Large intestine (tissue), 3 donors: ENCODE results near the gene KCNH2. TPM values are rescaled to one million over a fixed set of nuclear protein-coding genes. Genes with fewer than 3 reads are reported as not detected.

ENCODE experiments used
- DNase-seq, 2 donors: peaks; one replicate each; pipeline versions ENCODE4 v3.0.0 to v3.0.0-alpha.2; 2013
- H3K27ac ChIP-seq: one replicate; pipeline ENCODE4 v1.5.1; 2013; ENCODE audit warnings: low read length
- H3K27me3 ChIP-seq: 2 replicates; pipeline ENCODE4 v1.6.1; 2013; ENCODE audit warnings: low read length; ENCODE audit not compliant: control insufficient read depth, insufficient read depth
- H3K36me3 ChIP-seq: 2 replicates; pipeline ENCODE4 v1.6.1; 2013; ENCODE audit warnings: low read length; ENCODE audit not compliant: control insufficient read depth, insufficient read depth
- H3K4me1 ChIP-seq: one replicate; pipeline ENCODE4 v1.6.1; 2013; ENCODE audit warnings: low read length; ENCODE audit not compliant: control insufficient read depth, insufficient read depth
- H3K4me3 ChIP-seq: one replicate; pipeline ENCODE4 v1.5.1; 2013; ENCODE audit warnings: low read length
- H3K9me3 ChIP-seq: one replicate; pipeline ENCODE4 v1.6.1; 2013; ENCODE audit warnings: mild to moderate bottlenecking, low read depth, low read length, moderate library complexity; ENCODE audit not compliant: control insufficient read depth
- WGBS: methylation state at CpG from one replicate; pipeline ENCODE4 v1.1.5; 2013; ENCODE audit warnings: low lambda C conversion rate; ENCODE audit not compliant: insufficient coverage; 5-methylcytosine and 5-hydroxymethylcytosine counted together
- polyA plus RNA-seq: library from polyadenylated mRNA; unstranded; fragments of 120-200 nt; gene quantifications from one replicate; pipeline ENCODE4 v1.2.1, GENCODE V29; 2013

Gene KCNH2
- polyA plus RNA-seq, 1 donor, result 8.1 TPM

GRCh38 chr7:150954201-150954985, 23.7 kb downstream of the KCNH2 start:
- Histone ChIP-seq H3K27ac (no peak overlapping the region), H3K27me3 (peaks cover 26% of the 10 kb centered on the region), H3K9me3 (no peaks in the 10 kb centered on the region), H3K36me3 (peaks cover 4% of the 10 kb centered on the region), H3K4me3 (no peak overlapping the region), H3K4me1 (peaks cover 5% of the 10 kb centered on the region)
- DNase-seq, result no peak
- no CpG with 5 or more reads among the region's 9 CpGs for WGBS

- no peak overlapping the region for H3K27ac ChIP-seq
- H3K36me3 ChIP-seq, result peaks cover 4% of the 10 kb centered on the region
- H3K27me3 ChIP-seq, result peaks cover 19% of the 10 kb centered on the region
- H3K4me3 ChIP-seq, result no peak overlapping the region
- WGBS, result no CpG with 5 or more reads among the region's 17 CpGs
- peaks cover 5% of the 10 kb centered on the region for H3K4me1 ChIP-seq
- no peak for DNase-seq
- H3K9me3 ChIP-seq, result no peaks in the 10 kb centered on the region
Measured at GRCh38 chr7:150953061-150953997, 24.8 kb downstream of the KCNH2 start.

DNA sequence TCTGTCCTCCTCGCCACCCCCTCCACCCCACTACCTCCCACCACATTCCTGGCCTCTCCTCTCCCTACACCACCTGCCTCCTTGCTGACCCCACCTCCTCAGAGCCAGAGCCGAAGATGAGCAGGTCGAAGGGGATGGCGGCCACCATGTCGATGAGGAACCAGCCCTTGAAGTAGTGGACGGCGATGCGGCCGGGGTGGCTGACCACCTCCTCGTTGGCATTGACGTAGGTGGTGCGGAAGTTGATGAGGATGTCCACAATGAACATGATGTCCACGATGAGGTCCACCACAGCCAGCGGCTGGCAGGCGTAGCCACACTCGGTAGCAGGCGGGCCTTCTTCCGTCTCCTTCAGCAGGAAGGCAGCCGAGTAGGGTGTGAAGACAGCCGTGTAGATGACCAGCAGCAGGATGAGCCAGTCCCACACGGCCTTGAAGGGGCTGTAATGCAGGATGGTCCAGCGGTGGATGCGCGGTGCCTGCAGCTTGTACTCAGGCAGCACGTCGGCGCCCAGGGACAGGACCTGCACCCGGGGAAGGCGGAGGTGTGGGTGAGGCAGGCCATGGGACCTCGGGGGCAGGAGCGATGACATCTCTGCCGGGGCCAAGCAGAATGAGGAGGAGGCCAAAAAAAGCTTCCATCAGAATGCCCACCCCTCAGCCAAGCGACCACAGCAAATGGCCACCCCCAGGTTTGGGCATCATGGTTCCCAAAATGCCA, 25.6 kb downstream of the KCNH2 start:
- H3K9me3 ChIP-seq, result no peaks in the 10 kb centered on the region
- peaks cover 7% of the 10 kb centered on the region for H3K4me1 ChIP-seq
- peaks cover 21% of the 10 kb centered on the region for H3K27me3 ChIP-seq
- peaks cover 4% of the 10 kb centered on the region for H3K36me3 ChIP-seq
- no peak overlapping the region for H3K27ac ChIP-seq
- no peak for DNase-seq
- H3K4me3 ChIP-seq, result no peak overlapping the region
- 100% methylated on average over 1 of the region's 33 CpGs for WGBS

DNA sequence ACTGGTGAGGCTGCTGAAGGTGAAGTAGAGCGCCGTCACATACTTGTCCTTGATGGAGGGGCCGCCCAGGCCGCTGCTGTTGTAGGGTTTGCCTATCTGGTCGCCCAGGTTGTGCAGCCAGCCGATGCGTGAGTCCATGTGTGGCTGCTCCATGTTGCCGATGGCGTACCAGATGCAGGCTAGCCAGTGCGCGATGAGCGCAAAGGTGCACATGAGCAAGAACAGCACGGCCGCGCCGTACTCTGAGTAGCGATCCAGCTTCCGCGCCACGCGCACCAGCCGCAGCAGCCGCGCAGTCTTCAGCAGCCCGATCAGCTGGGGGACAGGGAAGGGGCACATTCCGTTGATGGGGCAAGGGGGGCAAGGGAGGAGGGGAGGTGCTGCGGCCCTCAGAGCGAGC, 26.6 kb downstream of the KCNH2 start:
- H3K27me3 ChIP-seq, result peaks cover 23% of the 10 kb centered on the region
- peaks cover 15% of the 10 kb centered on the region for H3K4me1 ChIP-seq
- H3K36me3 ChIP-seq, result peaks cover 4% of the 10 kb centered on the region
- WGBS, result no CpG with 5 or more reads among the region's 28 CpGs
- no peak overlapping the region for H3K4me3 ChIP-seq
- DNase-seq, result no peak
- H3K9me3 ChIP-seq, result no peaks in the 10 kb centered on the region
- no peak overlapping the region for H3K27ac ChIP-seq

DNA sequence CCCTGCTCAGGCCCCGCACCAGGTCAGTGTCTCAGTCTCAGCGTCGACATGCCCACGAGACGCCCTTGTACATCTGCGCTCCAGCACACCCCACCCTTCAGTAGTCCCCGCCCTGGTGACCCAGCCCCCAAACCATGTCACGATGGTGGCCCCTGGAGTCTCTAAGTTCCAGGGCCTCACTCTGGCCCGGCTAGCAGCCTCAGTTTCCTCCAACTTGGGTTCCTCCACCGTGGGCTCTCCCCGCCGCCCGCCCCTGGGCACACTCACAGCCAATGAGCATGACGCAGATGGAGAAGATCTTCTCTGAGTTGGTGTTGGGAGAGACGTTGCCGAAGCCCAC, 27.0 kb downstream of the KCNH2 start:
- Histone ChIP-seq H3K4me1 (peaks cover 18% of the 10 kb centered on the region), H3K36me3 (peaks cover 4% of the 10 kb centered on the region), H3K27ac (no peak overlapping the region), H3K4me3 (no peak overlapping the region), H3K27me3 (peaks cover 25% of the 10 kb centered on the region), H3K9me3 (no peaks in the 10 kb centered on the region)
- no CpG with 5 or more reads among the region's 16 CpGs for WGBS
- DNase-seq, result no peak

GRCh38 chr7:150950496-150951180, 27.5 kb downstream of the KCNH2 start:
- no CpG with 5 or more reads among the region's 27 CpGs for WGBS
- Histone ChIP-seq H3K4me1 (peaks cover 23% of the 10 kb centered on the region), H3K27me3 (peaks cover 22% of the 10 kb centered on the region), H3K27ac (no peak overlapping the region), H3K9me3 (no peaks in the 10 kb centered on the region), H3K36me3 (peaks cover 4% of the 10 kb centered on the region), H3K4me3 (no peak overlapping the region)
- no peak for DNase-seq

DNA sequence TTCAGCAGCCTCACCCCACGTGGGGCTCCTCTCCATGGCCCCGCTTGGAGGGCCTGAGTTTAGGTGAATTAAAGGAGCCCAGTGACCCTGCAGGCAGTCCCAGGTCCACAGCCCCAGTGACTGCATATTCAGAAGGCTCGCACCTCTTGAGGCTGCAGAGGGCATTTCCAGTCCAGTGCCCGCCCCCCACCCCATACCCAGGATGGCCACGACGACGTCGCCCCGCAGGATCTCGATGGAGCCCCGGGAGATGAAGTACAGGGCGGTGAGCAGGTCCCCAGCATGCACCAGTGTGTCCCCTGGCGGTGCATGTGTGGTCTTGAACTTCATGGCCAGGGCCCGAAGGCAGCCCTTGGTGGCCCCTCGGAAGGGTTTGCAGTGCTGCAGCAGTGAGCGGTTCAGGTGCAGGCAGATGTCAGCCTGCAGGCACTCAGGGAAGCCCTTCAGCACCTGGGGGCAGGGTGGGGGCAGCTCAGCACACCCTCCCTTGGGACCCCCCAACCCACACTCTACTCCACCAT, 28.1 kb downstream of the KCNH2 start:
- peaks cover 22% of the 10 kb centered on the region for H3K27me3 ChIP-seq

DNA sequence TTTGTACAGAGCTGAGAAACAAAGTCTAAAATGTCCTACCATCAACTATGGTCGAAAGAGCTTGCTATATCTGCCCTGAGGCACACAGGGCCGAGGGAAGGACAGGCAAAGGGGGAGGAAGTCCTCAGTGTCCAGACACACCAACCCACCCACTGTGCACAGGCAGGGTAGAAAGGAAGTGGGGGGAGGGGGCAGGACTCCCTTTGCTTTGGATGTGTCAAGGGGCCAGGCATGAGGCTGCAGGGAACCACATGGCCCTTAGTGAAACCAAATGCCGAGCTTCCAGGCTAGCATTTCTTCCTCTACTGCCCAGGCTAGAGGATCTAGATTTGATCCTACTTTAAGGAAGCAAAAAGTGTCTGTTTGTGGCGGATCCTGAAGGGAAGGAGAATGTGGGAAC, 28.6 kb downstream of the KCNH2 start:
- no peak for DNase-seq
- no CpG with 5 or more reads among the region's 4 CpGs for WGBS
- peaks cover 22% of the 10 kb centered on the region for H3K27me3 ChIP-seq
- H3K4me3 ChIP-seq, result no peak overlapping the region
- H3K9me3 ChIP-seq, result no peaks in the 10 kb centered on the region
- H3K36me3 ChIP-seq, result peaks cover 4% of the 10 kb centered on the region
- peaks cover 31% of the 10 kb centered on the region for H3K4me1 ChIP-seq
- no peak overlapping the region for H3K27ac ChIP-seq

More for the DNA sequence above, 28.1 kb downstream of the KCNH2 start:
- Histone ChIP-seq H3K36me3 (peaks cover 4% of the 10 kb centered on the region), H3K4me1 (peaks cover 26% of the 10 kb centered on the region), H3K27ac (no peak overlapping the region), H3K9me3 (no peaks in the 10 kb centered on the region), H3K4me3 (no peak overlapping the region)
- DNase-seq, result no peak
- WGBS, result no CpG with 5 or more reads among the region's 16 CpGs

GRCh38 chr7:150948791-150949251, 29.3 kb downstream of the KCNH2 start:
- peaks cover 4% of the 10 kb centered on the region for H3K36me3 ChIP-seq
- H3K27me3 ChIP-seq, result peaks cover 22% of the 10 kb centered on the region
- no peak overlapping the region for H3K4me3 ChIP-seq
- peaks cover 35% of the 10 kb centered on the region for H3K4me1 ChIP-seq
- H3K27ac ChIP-seq, result no peak overlapping the region
- H3K9me3 ChIP-seq, result no peaks in the 10 kb centered on the region
- no peak for DNase-seq
- no CpG with 5 or more reads among the region's 15 CpGs for WGBS
